ENCODE results near the gene ABCB11. TPM values are rescaled to one million over a fixed set of nuclear protein-coding genes. Genes with fewer than 3 reads are reported as not detected.
A peak's percentile ranks its signal among the peaks of the same experiment; 100 is the strongest.

Gene ABCB11
- total RNA-seq, 1 donor from 2014 or later: not detected

- Mint-ChIP-seq H3K27ac (ENCODE audit: unreplicated experiment) (peak overlapping the region; percentile 28), H3K27me3 (ENCODE audit: low read depth) (no peaks in the 10 kb centered on the region), H3K4me3 (ENCODE audit: unreplicated experiment) (no peak overlapping the region), H3K9me3 (ENCODE audit: low read depth) (peaks cover 8% of the 10 kb centered on the region), H3K36me3 (ENCODE audit: low read depth) (peaks cover 2% of the 10 kb centered on the region), H3K4me1 (ENCODE audit: low read depth) (peaks cover 61% of the 10 kb centered on the region)
- no peak for DNase-seq (ENCODE audit: low spot score)
- no peak for TF ChIP-seq CTCF (IDR thresholded peaks at IDR 0.05)
Observed at GRCh38 chr2:168999668-169000213, 31.4 kb downstream of the ABCB11 start.

GRCh38 chr2:168998609-168999211 lies 32.4 kb downstream of the ABCB11 start:
- H3K36me3 Mint-ChIP-seq (ENCODE audit: low read depth): peaks cover 2% of the 10 kb centered on the region
- TF ChIP-seq CTCF (IDR thresholded peaks at IDR 0.05): no peak
- H3K27me3 Mint-ChIP-seq (ENCODE audit: low read depth): no peaks in the 10 kb centered on the region
- no peak overlapping the region for H3K27ac Mint-ChIP-seq (ENCODE audit: unreplicated experiment)
- peaks cover 63% of the 10 kb centered on the region for H3K4me1 Mint-ChIP-seq (ENCODE audit: low read depth)
- H3K9me3 Mint-ChIP-seq (ENCODE audit: low read depth): peaks cover 8% of the 10 kb centered on the region
- DNase-seq (ENCODE audit: low spot score): no peak
- H3K4me3 Mint-ChIP-seq (ENCODE audit: unreplicated experiment): no peak overlapping the region

- no peak for DNase-seq (ENCODE audit: low spot score)
- H3K27ac Mint-ChIP-seq (ENCODE audit: unreplicated experiment): no peak overlapping the region
- H3K9me3 Mint-ChIP-seq (ENCODE audit: low read depth): peaks cover 4% of the 10 kb centered on the region
- no peak overlapping the region for H3K4me3 Mint-ChIP-seq (ENCODE audit: unreplicated experiment)
- TF ChIP-seq CTCF (IDR thresholded peaks at IDR 0.05): no peak
- H3K27me3 Mint-ChIP-seq (ENCODE audit: low read depth): no peaks in the 10 kb centered on the region
- peaks cover 72% of the 10 kb centered on the region for H3K4me1 Mint-ChIP-seq (ENCODE audit: low read depth)
- H3K36me3 Mint-ChIP-seq (ENCODE audit: low read depth): peaks cover 2% of the 10 kb centered on the region
Observed at GRCh38 chr2:168997794-168998193, 33.3 kb downstream of the ABCB11 start.

GRCh38 chr2:168997118-168997521 lies 34.0 kb downstream of the ABCB11 start:
- DNase-seq (ENCODE audit: low spot score): no peak
- Mint-ChIP-seq H3K27ac (ENCODE audit: unreplicated experiment) (peak overlapping the region; percentile 41), H3K4me3 (ENCODE audit: unreplicated experiment) (no peak overlapping the region)

GRCh38 chr2:168995744-168996143 lies 35.4 kb downstream of the ABCB11 start:
- Mint-ChIP-seq H3K9me3 (ENCODE audit: low read depth) (no peaks in the 10 kb centered on the region), H3K27me3 (ENCODE audit: low read depth) (no peaks in the 10 kb centered on the region), H3K4me1 (ENCODE audit: low read depth) (peaks cover 66% of the 10 kb centered on the region), H3K27ac (ENCODE audit: unreplicated experiment) (no peak overlapping the region), H3K4me3 (ENCODE audit: unreplicated experiment) (no peak overlapping the region), H3K36me3 (ENCODE audit: low read depth) (no peaks in the 10 kb centered on the region)
- TF ChIP-seq CTCF (IDR thresholded peaks at IDR 0.05): no peak
- DNase-seq (ENCODE audit: low spot score): no peak

More at GRCh38 chr2:168997118-168997521, 34.0 kb downstream of the ABCB11 start:
- Mint-ChIP-seq H3K36me3 (ENCODE audit: low read depth) (no peaks in the 10 kb centered on the region), H3K9me3 (ENCODE audit: low read depth) (no peaks in the 10 kb centered on the region), H3K27me3 (ENCODE audit: low read depth) (no peaks in the 10 kb centered on the region), H3K4me1 (ENCODE audit: low read depth) (peaks cover 78% of the 10 kb centered on the region)
- TF ChIP-seq CTCF (IDR thresholded peaks at IDR 0.05): no peak
